Rectal smooth muscle tissue (tissue), 1 donor: ENCODE measurements around the gene RGSL1.
"Not testable (repeated sequence)": the region's sequence is repeated elsewhere in the genome, so short reads cannot be mapped to it uniquely, and the experiment has no call there.

Source experiments
- H3K27ac ChIP-seq: one replicate; pipeline ENCODE4 v1.7.0; 2013; ENCODE audit warnings: low read depth, low read length, inconsistent platforms
- H3K27me3 ChIP-seq: one replicate; pipeline ENCODE4 v1.7.0; 2013; ENCODE audit warnings: low read length; ENCODE audit not compliant: control insufficient read depth, insufficient read depth
- H3K36me3 ChIP-seq: one replicate; pipeline ENCODE4 v1.7.0; 2013; ENCODE audit warnings: low read length; ENCODE audit not compliant: control insufficient read depth, insufficient read depth
- H3K4me1 ChIP-seq: one replicate; pipeline ENCODE4 v1.7.0; 2013; ENCODE audit warnings: low read length; ENCODE audit not compliant: control insufficient read depth, insufficient read depth
- H3K4me3 ChIP-seq: one replicate; pipeline ENCODE4 v1.7.0; 2013; ENCODE audit warnings: low read length
- H3K9ac ChIP-seq: one replicate; pipeline ENCODE4 v1.7.0; 2013; ENCODE audit warnings: low read length

RGSL1 gene

DNA sequence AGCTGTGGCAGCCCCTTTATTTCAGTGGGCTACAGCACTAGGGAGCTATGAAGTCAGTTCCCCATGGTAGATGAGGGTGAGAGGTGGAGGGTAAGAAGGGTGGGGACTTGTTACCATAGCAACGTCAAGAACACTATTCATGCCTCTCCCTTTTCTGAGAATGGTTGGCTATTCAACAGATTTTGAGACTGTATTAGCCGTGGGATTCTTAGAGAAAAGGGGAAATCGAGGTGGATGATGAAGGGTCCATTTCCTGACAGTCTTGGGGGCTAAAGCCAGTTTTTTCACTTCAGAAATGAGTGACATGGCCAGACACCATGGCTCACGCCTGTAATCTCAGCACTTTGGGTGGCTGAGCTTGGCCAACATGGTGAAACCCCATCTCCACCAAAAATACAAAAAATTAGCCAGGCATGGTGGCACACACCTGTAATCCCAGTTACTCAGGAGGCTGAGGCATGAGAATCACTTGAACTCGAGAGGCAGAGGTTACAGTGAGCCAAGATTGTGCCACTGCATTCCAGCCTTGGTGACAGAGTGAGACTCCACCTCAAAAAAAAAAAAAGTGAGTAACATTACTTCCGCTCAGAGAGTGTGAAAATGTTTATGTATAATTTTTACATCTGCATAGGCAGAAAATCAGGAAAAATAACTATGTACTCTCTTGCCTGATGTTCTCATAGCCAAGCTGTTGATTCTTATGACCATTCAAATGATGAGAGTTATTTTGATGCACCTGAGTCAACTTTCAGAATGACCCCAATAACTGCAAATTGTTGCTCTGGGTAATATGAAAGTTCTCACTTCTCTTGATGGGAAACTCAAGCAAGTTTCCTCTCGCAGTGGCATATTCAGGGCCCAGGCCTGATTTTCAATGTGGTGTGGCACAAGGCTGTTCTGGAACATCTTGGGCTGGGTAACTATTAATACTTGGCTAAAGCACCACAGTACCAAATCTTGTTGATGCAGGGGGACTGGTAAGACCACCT, 23.2 kb upstream of the RGSL1 start:
- no peaks in the 10 kb centered on the region for H3K4me1 ChIP-seq
- no peak overlapping the region for H3K27ac ChIP-seq
- H3K27me3 ChIP-seq: no peaks in the 10 kb centered on the region
- H3K9ac ChIP-seq: no peak overlapping the region
- H3K4me3 ChIP-seq: no peak overlapping the region
- H3K36me3 ChIP-seq: no peaks in the 10 kb centered on the region

DNA sequence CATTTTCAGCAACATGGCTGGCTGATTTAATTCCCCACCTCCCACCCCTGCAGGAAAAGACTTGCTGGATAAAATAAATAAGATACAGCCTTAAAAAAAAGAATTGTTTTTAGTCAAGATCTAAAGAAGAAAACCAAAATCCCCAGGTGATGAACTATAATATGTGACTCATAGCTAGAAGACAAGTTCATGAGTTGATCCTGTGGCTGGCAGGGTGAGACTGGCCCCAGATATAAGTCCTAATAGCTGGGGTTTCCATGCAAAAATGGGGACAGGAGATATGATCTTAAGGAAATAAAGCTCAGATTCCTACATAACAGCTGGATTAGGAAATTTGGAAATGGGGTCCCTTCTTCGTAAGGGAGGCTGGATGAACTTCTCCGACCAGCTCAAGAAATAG, 21.9 kb upstream of the RGSL1 start:
- Histone ChIP-seq H3K27me3 (no peaks in the 10 kb centered on the region), H3K9ac (no peak overlapping the region), H3K4me3 (no peak overlapping the region), H3K4me1 (no peaks in the 10 kb centered on the region), H3K27ac (no peak overlapping the region), H3K36me3 (no peaks in the 10 kb centered on the region)

DNA sequence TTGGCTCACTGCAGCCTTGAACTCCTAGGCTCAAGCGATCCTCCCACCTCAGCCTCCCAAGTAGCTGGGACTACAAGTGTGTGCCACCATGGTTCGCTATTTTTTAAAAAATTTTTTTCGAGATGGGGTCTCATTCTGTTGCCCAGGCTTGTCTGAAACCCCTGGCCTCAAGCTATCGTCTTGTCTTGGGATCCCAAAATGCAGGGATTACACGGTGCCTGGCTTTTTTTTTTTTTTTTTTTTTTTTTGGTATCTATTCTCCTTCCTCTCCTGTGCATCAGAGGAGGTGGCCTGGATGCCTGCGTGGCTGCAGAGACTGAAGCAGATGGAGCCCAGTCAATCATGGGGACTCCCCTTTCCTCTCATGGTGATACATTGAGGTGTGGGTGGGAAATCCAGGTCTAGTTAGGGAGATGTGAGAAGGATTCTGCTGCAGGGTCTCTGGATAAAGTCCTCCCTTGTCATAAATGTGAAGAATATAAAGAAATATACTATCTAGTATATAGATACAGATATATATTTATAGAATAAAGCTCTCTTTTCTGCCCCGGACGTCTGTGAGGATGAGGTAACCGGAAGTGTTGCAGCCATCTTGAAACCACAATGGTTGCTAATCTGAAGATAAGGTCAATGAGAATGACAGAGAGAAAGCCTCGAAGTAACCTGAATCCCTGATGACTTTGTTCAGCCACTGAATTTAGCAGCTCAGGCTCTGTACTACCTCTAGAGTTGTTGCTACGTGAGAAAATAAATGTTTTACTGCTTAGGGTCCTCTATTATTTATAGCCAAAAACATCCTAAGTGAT, 19.5 kb upstream of the RGSL1 start:
- Histone ChIP-seq H3K36me3 (no peaks in the 10 kb centered on the region), H3K4me3 (no peak overlapping the region), H3K27me3 (no peaks in the 10 kb centered on the region), H3K27ac (no peak overlapping the region), H3K4me1 (no peaks in the 10 kb centered on the region), H3K9ac (no peak overlapping the region)

DNA sequence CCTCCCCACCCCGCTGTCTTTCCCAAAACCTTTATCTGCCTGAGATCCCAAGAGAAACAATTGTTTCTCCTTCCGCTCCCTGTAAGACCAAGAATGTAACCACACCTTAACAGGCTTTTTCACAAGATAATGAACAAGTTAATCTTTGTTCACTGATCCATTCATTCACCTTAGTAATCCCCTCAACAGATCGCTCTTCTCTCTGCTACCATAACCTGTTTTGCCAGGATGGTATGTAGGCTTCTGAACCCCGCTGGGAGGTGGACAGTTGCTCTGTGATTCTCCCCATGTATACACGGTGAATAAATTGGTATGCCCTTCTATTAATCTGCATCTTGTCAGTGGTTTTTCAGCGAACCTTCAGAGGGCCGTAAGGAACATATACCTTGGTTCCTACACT, 18.7 kb upstream of the RGSL1 start:
- H3K27ac ChIP-seq: no peak overlapping the region
- no peaks in the 10 kb centered on the region for H3K27me3 ChIP-seq
- H3K9ac ChIP-seq: no peak overlapping the region
- no peak overlapping the region for H3K4me3 ChIP-seq
- H3K4me1 ChIP-seq: no peaks in the 10 kb centered on the region
- H3K36me3 ChIP-seq: no peaks in the 10 kb centered on the region

DNA sequence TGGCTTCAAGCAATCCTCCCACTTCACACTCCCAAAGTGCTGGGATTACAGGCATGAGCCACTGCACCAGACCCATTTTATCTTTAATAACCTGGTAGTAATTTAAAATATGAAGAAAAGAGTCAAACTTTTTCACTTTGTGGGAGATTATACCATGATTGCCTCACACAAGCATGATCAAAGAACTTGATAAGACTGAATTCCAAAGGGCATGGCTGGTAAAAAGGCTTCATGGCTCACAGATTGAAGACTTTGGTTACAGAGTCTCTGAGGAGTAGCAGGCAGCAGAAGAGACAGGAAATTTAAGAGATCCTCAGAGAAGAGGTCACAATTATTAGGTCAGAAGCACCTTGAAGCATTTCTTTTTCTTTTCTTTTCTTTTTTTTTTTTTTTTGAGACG, 16.4 kb upstream of the RGSL1 start:
- H3K4me3 ChIP-seq: no peak overlapping the region
- H3K9ac ChIP-seq: no peak overlapping the region
- H3K36me3 ChIP-seq: no peaks in the 10 kb centered on the region
- H3K27ac ChIP-seq: no peak overlapping the region
- H3K27me3 ChIP-seq: no peaks in the 10 kb centered on the region
- H3K4me1 ChIP-seq: no peaks in the 10 kb centered on the region

DNA sequence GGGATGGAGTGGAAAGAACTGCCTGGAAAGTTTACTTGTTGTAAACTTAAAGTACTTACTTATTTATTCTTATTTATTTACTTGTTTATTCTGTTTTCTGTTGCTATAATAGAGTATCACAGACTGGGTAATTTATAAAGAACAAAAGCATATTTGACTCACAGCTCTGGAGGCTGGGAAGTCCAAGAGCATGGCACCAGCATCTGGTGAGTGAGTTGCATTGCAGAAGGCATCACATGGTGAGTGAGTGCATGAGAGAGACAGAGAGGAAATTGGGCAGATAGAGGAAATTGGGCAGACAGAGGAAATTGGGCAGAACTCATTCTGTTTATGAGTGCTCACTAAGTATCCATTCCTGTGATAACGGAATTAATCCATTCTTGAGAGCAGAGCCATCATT, 11.6 kb upstream of the RGSL1 start:
- H3K27ac ChIP-seq: no peak overlapping the region
- H3K4me1 ChIP-seq: no peaks in the 10 kb centered on the region
- H3K4me3 ChIP-seq: no peak overlapping the region
- no peaks in the 10 kb centered on the region for H3K27me3 ChIP-seq
- no peaks in the 10 kb centered on the region for H3K36me3 ChIP-seq
- H3K9ac ChIP-seq: no peak overlapping the region

DNA sequence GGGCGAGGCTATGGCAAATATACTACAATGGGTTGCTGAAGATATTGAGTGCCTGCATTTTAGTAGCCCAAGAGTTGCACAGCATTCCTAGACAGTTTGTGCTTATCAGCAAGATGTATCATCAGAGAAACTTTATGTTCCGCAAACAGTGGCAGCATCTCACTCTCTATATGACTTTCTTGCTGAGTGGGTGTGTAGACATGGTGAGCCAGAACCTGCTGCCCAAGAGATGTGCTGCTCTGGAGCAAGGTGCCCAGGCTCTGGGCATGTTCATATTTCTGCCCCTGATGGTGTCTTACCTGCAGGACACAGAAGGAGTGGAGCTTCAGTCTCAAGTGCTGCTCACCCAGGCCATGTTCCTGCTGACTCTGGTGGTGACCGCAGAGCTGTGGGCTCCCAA, 8.2 kb upstream of the RGSL1 start:
- Histone ChIP-seq H3K4me3 (no peak overlapping the region), H3K4me1 (no peaks in the 10 kb centered on the region), H3K27me3 (no peaks in the 10 kb centered on the region), H3K36me3 (no peaks in the 10 kb centered on the region), H3K9ac (no peak overlapping the region), H3K27ac (no peak overlapping the region)

DNA sequence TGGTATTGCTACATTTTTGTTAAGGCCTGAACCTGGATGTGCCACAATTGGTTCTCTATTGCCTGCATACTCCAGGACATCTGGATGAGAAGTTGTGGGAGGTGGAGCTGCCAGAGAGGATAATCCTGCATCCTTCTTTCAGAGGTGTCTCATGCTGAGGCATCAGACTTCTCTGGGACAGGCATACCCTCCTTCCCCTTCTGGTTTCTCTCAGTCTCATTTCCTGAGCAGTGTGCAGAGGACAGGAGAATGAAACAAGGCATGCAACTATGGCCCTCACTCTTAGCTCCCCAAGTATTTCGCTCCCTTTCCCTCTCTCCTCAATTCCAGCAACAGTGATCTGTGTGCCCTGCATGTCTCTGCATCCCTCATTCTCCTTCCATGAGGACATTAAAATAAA, 7.6 kb upstream of the RGSL1 start:
- H3K9ac ChIP-seq: no peak overlapping the region
- no peak overlapping the region for H3K4me3 ChIP-seq

DNA sequence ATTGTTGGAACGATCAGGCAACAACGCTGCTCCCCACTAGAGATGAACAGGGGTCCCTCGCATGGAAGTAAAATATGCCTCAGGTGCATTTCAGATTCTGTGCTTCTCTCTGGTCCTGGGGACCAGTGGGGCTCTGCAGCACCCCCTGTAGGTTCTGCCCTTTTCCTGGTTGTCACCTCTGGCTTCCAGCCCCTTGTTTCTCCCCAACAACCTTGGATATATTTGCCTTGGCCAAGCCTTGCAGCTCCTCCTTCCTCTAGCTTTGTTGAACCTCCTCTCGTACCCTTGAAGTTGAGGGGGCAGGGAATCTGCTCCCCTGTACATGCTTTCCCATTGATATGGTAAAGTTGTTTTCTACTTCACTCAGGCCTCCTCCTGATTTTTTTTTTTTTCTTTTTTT, 5.4 kb upstream of the RGSL1 start:
- Histone ChIP-seq H3K27ac (no peak overlapping the region), H3K36me3 (no peaks in the 10 kb centered on the region), H3K27me3 (no peaks in the 10 kb centered on the region), H3K9ac (no peak overlapping the region), H3K4me1 (no peaks in the 10 kb centered on the region), H3K4me3 (no peak overlapping the region)

More for the DNA sequence above, 7.6 kb upstream of the RGSL1 start:
- Histone ChIP-seq H3K4me1 (no peaks in the 10 kb centered on the region), H3K27ac (no peak overlapping the region), H3K27me3 (no peaks in the 10 kb centered on the region), H3K36me3 (no peaks in the 10 kb centered on the region)

DNA sequence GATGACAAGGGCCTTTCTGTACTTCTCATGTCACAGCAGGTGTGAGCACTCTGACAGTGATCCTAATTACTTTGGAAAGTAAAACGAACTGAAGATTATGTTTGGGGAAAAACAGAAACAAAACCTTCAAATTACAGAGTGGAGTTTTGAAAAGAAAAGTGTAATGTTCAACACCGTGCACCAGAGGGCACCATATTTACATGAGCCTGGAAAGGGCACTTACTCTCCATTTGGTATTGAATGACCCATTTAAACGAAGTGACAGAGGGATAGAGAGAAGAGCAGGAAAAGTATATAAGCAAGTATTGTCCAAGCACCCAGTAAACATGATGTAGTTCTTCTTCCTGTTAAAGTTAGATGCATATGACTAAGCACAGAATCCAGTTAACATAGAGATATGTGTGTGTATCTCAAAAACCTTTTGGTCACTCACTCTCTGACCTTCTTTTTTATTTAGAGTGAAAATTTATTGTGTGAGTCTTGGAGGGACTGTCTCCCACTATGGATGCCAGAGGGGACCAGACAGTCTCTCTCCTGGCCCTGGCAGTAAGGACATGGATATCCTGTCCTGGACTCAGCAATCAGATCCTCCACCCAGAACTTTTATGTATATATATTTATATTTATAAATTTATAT, 3.8 kb upstream of the RGSL1 start:
- Histone ChIP-seq H3K27me3 (no peaks in the 10 kb centered on the region), H3K27ac (no peak overlapping the region), H3K4me3 (no peak overlapping the region), H3K4me1 (no peaks in the 10 kb centered on the region), H3K36me3 (no peaks in the 10 kb centered on the region), H3K9ac (no peak overlapping the region)

DNA sequence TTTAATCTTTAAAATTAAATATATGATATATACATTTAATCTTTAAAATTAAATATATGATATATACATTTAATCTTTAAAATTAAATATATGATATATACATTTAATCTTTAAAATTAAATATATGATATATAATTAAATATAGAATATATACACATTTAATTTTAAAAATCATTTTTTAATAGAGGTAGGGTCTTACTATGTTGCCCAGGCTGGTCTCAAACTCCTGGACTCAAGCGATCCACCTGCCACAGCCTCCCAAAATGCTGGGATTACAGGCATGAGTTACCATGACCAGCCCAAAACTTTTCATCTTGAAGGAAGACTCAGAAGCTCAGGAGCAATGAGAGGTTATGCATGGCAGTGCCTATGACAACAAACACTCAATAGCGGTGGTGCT, 2.8 kb upstream of the RGSL1 start:
- H3K9ac ChIP-seq, H3K36me3 ChIP-seq, H3K4me1 ChIP-seq, H3K27ac ChIP-seq, H3K27me3 ChIP-seq, H3K4me3 ChIP-seq: not testable (repeated sequence)

DNA sequence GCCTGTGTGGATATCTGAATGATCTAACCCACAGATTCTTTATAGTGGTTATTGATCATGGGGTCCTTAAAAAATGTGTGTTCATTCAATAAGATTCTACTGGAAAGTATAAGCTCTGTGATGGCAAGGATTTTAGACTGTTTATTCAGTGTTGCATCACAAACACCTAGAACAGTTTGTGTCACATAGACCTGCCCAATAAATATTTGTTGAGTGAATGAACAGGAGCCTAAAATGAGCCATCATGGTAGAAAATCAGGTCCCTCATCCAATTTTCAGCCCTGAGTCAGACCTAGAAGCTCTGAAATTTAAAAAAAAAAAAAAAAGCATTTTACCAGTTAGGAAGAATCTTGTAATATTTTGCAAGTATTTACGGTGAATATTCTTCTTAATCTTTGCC, 2.3 kb upstream of the RGSL1 start:
- H3K4me1 ChIP-seq: no peaks in the 10 kb centered on the region
- H3K4me3 ChIP-seq: no peak overlapping the region
- H3K27me3 ChIP-seq: no peaks in the 10 kb centered on the region
- H3K36me3 ChIP-seq: no peaks in the 10 kb centered on the region
- no peak overlapping the region for H3K27ac ChIP-seq
- H3K9ac ChIP-seq: no peak overlapping the region
